Esophagus squamous epithelium (tissue), 5 donors: ENCODE data around the gene CEP95. TPM values are rescaled to one million over a fixed set of nuclear protein-coding genes. Genes with fewer than 3 reads are reported as not detected.
"Not testable (repeated sequence)": the region's sequence is repeated elsewhere in the genome, so short reads cannot be mapped to it uniquely, and the experiment has no call there.

Experiments used
- DNase-seq: peaks from one replicate; lab custom pipeline; 2025; lab: John Stamatoyannopoulos, UW
- H3K27ac ChIP-seq, 4 donors: fragments of 200-600 bp; sonication (generic); one replicate each; pipeline ENCODE4 v1.5.1; 2016 to 2019; ENCODE audit warnings: mild to moderate bottlenecking in 1 of 4
- H3K27me3 ChIP-seq, 4 donors: fragments of 200-600 bp; sonication (generic); 1 replicate in 3 of 4; 2 replicates in 1 of 4; pipeline versions ENCODE4 v1.5.1 to v1.6.0; 2017 to 2021; ENCODE audit warnings: antibody characterized with exemption in 1 of 4
- H3K36me3 ChIP-seq, 3 donors: fragments of 200-600 bp; sonication (generic); one replicate each; pipeline ENCODE4 v1.5.1; 2016 to 2019
- H3K4me1 ChIP-seq, 3 donors: fragments of 200-600 bp; sonication (generic); one replicate each; pipeline ENCODE4 v1.5.1; 2017 to 2019
- H3K4me3 ChIP-seq, 4 donors: fragments of 200-600 bp; sonication (generic); 1 replicate in 3 of 4; 2 replicates in 1 of 4; pipeline ENCODE4 v1.5.1; 2016 to 2019; ENCODE audit warnings: mild to moderate bottlenecking in 2 of 4, moderate library complexity in 1 of 4
- H3K9me3 ChIP-seq, 3 donors: fragments of 200-600 bp; sonication (generic); one replicate each; pipeline ENCODE4 v1.5.1; 2016 to 2019
- CTCF ChIP-seq, 6 experiments: fragments of 450-650 bp in 4 of 6; fragments of 200-600 bp in 2 of 6; sonication (generic) in 2 of 6; IDR thresholded peaks; one replicate each; pipeline ENCODE4 v1.5.1; 2016 to 2019; ENCODE audit warnings: antibody characterized with exemption in 6 of 6, mild to moderate bottlenecking in 4 of 6, moderate library complexity in 4 of 6
- POLR2A ChIP-seq, 4 donors: fragments of 450-650 bp; IDR thresholded peaks; one replicate each; pipeline ENCODE4 v1.6.1; 2017; ENCODE audit warnings: antibody characterized with exemption in 4 of 4, mild to moderate bottlenecking in 4 of 4, moderate library complexity in 3 of 4
- WGBS, 2 donors: methylation state at CpG; one replicate each; pipeline ENCODE4 v1.1.5; 2018; 5-methylcytosine and 5-hydroxymethylcytosine counted together
- intact Hi-C: fragments of 100-400 bp; cut with DNase I; formaldehyde crosslinking; loops from one replicate; pipeline ENCODE4 v1.15.0; 2022
- total RNA-seq, 4 donors: library from RNA; depleted of rRNA; stranded (reverse); fragments of >200 nt; gene quantifications; one replicate each; pipeline ENCODE4 v1.1.0, GENCODE V29; 2016
- donor health status: DM: yes; HTN: yes; CAD: no.

The CEP95 gene, protein sequence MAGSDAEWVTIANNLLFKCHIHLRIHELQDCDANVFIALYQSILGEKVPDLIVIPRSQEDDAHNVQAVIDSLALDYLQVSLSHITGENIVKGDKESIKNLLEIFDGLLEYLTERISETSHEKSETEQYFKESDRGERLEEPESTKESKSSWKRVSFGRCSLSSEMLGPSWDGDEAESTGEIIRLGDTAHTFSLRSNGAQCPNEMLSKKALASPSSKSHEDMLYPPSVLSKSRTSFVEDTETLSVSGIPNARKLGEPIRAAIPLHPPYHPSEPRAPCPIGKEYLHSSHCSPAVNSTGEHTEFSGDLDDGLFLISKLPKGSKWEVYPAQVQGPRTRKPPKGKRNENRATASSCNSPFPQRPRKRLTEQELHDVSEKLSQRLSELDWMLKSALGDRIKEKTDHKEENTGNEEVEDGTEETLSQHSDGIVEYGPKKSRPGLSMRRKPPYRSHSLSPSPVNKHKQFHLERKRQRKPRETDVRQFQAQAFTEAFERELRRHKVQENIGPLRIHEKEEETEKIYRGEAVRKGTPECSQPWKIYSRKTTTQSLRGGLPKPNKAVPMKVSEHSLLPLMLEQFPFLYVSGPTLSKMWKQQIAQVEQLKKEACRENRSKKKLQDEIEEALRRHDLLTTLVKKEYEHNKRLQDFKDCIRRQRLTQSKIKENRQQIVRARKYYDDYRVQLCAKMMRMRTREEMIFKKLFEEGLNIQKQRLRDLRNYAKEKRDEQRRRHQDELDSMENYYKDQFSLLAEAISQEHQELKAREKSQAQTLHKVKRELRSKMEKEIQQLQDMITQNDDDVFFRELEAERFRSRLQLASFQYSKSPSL
- total RNA-seq = 10 to 100 TPM; 10.3 to 44.1 (median 23.6) TPM

DNA sequence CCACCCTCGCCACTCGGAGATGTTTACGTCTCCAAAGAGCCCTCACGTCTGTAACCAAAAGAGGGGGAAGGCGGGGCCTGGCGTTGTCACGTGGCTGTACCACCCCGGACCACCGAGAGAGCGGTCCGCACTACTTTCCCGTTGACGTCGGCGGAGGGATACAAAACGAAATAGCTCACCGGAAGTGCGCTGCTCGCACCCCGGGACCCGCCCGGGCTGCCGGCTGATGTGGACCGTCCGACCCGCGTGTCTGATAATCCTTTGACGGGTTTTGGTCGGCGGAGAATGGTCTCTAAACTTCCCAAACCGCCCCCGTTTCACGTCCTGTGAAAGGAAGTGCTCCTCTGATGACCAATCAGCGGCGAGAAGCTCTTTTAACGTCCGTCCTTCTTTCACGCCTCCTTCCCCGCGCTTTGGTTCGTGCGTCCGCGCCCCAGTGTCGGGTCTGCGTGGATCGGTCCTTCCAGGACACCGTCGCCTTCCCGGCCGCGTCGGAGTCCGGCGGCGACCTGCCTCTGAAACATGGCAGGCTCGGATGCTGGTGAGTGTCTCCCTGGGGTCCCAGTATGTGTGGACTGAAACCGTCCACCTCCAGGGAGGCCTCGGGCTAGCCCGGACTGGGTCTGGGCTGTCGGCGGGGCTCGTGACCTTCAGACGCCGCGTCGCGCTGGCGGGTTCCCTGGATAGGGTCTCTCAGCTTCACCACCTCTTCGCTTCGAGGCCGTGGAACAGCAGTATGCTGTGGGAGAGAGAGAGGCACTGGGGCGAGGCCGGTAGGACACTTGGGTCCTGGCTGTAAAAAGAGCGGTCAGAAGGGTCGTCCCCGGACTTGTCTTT is at the start of gene CEP95:
Gene CEP95, plus strand, starts transcription at position 402 of the 837 bp plus-strand sequence. Its CDS starts 121 bp downstream, at position 523.
- Histone ChIP-seq H3K36me3 (peaks cover 7 to 64% (median 30%) of the 10 kb centered on the region in 3 donors), H3K4me1 (peaks cover 28 to 52% (median 37%) of the 10 kb centered on the region in 3 donors), H3K27me3 (no peaks in the 10 kb centered on the region), H3K27ac (peak within 1 kb of the TSS; percentile 99 to 100 (median 100)), H3K4me3 (peak within 1 kb of the TSS; percentile 82 to 100 (median 89)), H3K9me3 (no peaks in the 10 kb centered on the region)
- intact Hi-C loops = no loop called here
- 0 to 1% methylated on average over 6 to 17 of the region's 77 CpGs for WGBS, 2 donors
- TF ChIP-seq POLR2A (IDR thresholded peaks at IDR 0.05) (peak in 2 of 4 donors; percentile 85 to 90), CTCF (IDR thresholded peaks at IDR 0.05) (peak in 1 of 6 experiments; percentile 21)
- DNase-seq = peak; percentile 98

- 63 to 82% methylated on average over 7 of the region's 7 CpGs for WGBS, 2 donors
- no peak for DNase-seq
- Histone ChIP-seq H3K27me3 (no peaks in the 10 kb centered on the region), H3K36me3 (no peaks in the 10 kb centered on the region), H3K27ac (no peak overlapping the region), H3K4me3 (no peak overlapping the region), H3K9me3 (no peaks in the 10 kb centered on the region), H3K4me1 (no peaks in the 10 kb centered on the region)
- no peak for TF ChIP-seq CTCF (IDR thresholded peaks at IDR 0.05)
- no peak for TF ChIP-seq POLR2A (IDR thresholded peaks at IDR 0.05)
- intact Hi-C loops = no loop called here
Measured at GRCh38 chr17:64457156-64457555, 49.6 kb upstream of the CEP95 start.

DNA sequence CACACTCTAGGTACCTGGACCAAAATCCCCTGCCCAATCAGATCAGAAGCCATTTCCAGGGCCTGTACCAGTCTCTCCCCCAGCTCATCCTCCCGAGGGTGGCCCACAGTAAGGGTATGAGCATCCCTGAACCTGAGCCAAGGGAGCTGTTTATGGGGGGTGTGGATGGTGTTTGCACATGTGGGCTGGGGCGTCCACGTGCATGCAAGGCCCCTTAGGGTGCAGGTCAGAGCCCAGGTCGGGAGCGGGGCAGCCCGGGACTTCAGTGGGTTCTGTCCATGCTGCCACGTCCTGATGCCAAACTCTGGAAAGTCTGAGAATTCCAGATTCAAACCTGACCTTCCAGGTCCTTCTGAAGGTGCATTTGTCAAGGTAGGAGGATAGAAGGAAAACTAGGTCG is 48.0 kb upstream of the CEP95 start:
- intact Hi-C loops = no loop called here
- Histone ChIP-seq H3K4me1 (no peaks in the 10 kb centered on the region), H3K9me3 (no peaks in the 10 kb centered on the region), H3K27me3 (no peaks in the 10 kb centered on the region), H3K36me3 (no peaks in the 10 kb centered on the region), H3K4me3 (no peak overlapping the region), H3K27ac (no peak overlapping the region)
- TF ChIP-seq CTCF (IDR thresholded peaks at IDR 0.05) = no peak
- DNase-seq = no peak
- 80 to 88% methylated on average over 2 to 7 of the region's 8 CpGs for WGBS, 2 donors

- no peak overlapping the region for H3K4me3 ChIP-seq
- H3K4me1 ChIP-seq = no peaks in the 10 kb centered on the region
- no peak for TF ChIP-seq POLR2A (IDR thresholded peaks at IDR 0.05)
- no peak for TF ChIP-seq CTCF (IDR thresholded peaks at IDR 0.05)
- H3K36me3 ChIP-seq = no peaks in the 10 kb centered on the region
- no peak for DNase-seq
- no peaks in the 10 kb centered on the region for H3K9me3 ChIP-seq
- no peaks in the 10 kb centered on the region for H3K27me3 ChIP-seq
- intact Hi-C loops = no loop called here
- no peak overlapping the region for H3K27ac ChIP-seq
- WGBS, 2 donors = 78 to 85% methylated on average over 6 of the region's 6 CpGs
Measured at GRCh38 chr17:64459284-64459747, 47.5 kb upstream of the CEP95 start.

- H3K4me3 ChIP-seq, H3K36me3 ChIP-seq, H3K4me1 ChIP-seq, H3K27ac ChIP-seq, H3K27me3 ChIP-seq, DNase-seq, intact Hi-C loops, H3K9me3 ChIP-seq: not testable (repeated sequence)
- 94 to 100% methylated on average over 7 of the region's 7 CpGs for WGBS, 2 donors
Measured at GRCh38 chr17:64459818-64460217, 47.0 kb upstream of the CEP95 start.
